Measurements from ENCODE around the gene MARCHF3.

The MARCHF3 gene

DNA sequence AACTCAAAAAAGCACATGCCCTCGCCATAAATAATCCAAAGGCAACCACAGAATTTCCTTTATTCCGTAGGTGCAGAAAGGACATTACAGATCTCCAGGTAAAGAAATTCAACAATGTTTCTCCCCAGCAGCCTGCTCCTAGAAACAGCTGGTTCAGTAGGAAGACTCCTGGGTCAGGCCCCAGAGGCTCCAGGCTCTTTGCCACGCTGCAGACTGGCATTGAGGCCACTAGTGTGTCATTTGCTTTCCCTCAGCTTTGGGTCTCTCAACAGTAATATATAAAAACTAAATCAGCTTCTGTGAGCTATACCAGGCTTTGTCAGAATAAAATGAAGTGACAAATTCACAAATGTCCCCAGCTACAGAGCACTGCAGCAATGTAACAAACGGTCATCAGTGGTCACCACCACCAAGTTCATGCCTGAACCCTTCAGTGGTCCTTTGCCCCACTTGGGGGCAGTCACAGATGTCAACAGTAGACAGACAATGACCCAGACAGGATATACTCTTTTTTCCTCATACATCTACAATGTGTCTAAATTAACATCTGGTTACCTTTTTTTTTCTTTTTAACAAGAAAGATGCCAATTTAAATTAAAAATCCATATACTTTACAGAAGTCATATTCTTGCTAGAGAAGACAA, 93.5 kb downstream of the MARCHF3 start:
- Histone ChIP-seq H3K36me3 (ENCODE audit: control insufficient read depth, insufficient read depth, low read length) (no peaks in the 10 kb centered on the region), H3K27me3 (replicated peaks; ENCODE audit: control insufficient read depth, insufficient read depth, low read length) (no peaks in the 10 kb centered on the region), H3K4me3 (replicated peaks; ENCODE audit: low read depth, low read length) (no peak overlapping the region)
- TF ChIP-seq, protein P1, sequence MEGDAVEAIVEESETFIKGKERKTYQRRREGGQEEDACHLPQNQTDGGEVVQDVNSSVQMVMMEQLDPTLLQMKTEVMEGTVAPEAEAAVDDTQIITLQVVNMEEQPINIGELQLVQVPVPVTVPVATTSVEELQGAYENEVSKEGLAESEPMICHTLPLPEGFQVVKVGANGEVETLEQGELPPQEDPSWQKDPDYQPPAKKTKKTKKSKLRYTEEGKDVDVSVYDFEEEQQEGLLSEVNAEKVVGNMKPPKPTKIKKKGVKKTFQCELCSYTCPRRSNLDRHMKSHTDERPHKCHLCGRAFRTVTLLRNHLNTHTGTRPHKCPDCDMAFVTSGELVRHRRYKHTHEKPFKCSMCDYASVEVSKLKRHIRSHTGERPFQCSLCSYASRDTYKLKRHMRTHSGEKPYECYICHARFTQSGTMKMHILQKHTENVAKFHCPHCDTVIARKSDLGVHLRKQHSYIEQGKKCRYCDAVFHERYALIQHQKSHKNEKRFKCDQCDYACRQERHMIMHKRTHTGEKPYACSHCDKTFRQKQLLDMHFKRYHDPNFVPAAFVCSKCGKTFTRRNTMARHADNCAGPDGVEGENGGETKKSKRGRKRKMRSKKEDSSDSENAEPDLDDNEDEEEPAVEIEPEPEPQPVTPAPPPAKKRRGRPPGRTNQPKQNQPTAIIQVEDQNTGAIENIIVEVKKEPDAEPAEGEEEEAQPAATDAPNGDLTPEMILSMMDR (IDR thresholded peaks at IDR 0.05; ENCODE audit: insufficient read depth, low read length, poor library complexity, severe bottlenecking): no peak
- no peak for DNase-seq (ENCODE audit: extremely low read depth, insufficient read length)

GRCh38 chr5:126931963-126932660, 98.2 kb downstream of the MARCHF3 start:
- no peak overlapping the region for H3K4me3 ChIP-seq (replicated peaks; ENCODE audit: low read depth, low read length)
- H3K36me3 ChIP-seq (ENCODE audit: control insufficient read depth, insufficient read depth, low read length): no peaks in the 10 kb centered on the region
- TF ChIP-seq, protein P1 (IDR thresholded peaks at IDR 0.05; ENCODE audit: insufficient read depth, low read length, poor library complexity, severe bottlenecking): no peak
- DNase-seq (ENCODE audit: extremely low read depth, insufficient read length): no peak
- no peaks in the 10 kb centered on the region for H3K27me3 ChIP-seq (replicated peaks; ENCODE audit: control insufficient read depth, insufficient read depth, low read length)

DNA sequence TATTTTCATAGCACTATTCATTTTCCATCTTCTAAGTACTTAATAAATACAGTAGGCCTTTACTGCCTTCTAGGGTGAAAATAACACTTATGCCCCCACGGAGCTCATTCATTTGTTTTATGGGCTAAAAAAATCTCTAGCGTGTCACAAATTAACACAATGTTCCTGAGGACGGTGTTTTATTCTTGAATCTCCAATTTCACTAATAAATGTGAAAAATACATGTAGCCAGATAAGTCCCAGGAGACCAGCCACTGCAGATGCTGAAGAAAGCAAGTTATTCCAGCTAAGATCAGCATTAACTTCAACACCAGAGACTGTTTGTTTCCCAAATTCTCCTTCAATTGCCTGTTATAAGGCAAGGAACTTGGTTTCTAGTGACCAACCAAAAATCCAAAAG, 102.3 kb downstream of the MARCHF3 start:
- no peak for DNase-seq (ENCODE audit: extremely low read depth, insufficient read length)
- H3K36me3 ChIP-seq (ENCODE audit: control insufficient read depth, insufficient read depth, low read length): no peaks in the 10 kb centered on the region
- H3K4me3 ChIP-seq (replicated peaks; ENCODE audit: low read depth, low read length): no peak overlapping the region
- TF ChIP-seq, protein P1 (IDR thresholded peaks at IDR 0.05; ENCODE audit: insufficient read depth, low read length, poor library complexity, severe bottlenecking): no peak
- H3K27me3 ChIP-seq (replicated peaks; ENCODE audit: control insufficient read depth, insufficient read depth, low read length): no peaks in the 10 kb centered on the region

DNA sequence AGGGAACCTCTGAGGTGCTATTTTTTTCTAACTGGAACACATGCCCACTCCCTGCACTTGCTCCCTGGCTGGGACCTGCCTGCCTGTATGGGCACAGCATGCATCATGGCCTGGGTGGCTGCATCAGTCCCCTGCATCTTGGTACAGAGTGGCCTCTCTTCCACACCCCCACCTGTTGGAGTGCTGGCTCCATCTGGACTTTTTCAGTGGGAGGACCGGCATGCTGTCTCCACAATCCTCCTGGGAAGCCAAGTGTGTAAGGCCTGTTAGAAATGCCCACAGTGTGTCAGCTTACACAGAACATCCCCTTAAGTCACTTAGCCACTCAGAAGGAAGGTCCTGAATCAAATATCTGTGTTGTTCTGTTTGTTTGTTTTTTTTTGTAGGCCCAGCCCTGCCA, 102.9 kb downstream of the MARCHF3 start:
- DNase-seq (ENCODE audit: extremely low read depth, insufficient read length): no peak
- no peaks in the 10 kb centered on the region for H3K27me3 ChIP-seq (replicated peaks; ENCODE audit: control insufficient read depth, insufficient read depth, low read length)
- no peak overlapping the region for H3K4me3 ChIP-seq (replicated peaks; ENCODE audit: low read depth, low read length)
- TF ChIP-seq, protein P1 (IDR thresholded peaks at IDR 0.05; ENCODE audit: insufficient read depth, low read length, poor library complexity, severe bottlenecking): no peak
- no peaks in the 10 kb centered on the region for H3K36me3 ChIP-seq (ENCODE audit: control insufficient read depth, insufficient read depth, low read length)

DNA sequence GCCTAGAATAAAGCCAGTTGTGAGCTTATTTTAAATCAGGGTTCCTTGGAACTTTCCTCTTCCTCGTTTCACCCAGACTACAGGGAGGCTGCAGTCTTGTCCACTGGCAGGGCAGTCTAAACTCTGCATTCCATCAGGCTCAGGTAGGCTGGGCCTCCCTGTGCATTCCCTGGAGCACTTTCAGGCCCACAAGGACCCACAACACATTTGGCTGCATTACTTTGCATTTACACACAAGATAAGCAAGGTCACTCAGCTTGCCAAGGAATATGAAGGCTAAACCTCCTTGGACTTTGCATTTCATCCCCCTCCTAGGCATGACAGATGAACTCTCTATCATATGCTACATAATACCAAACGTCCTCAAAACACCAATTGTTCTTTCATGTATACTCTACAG, 104.2 kb downstream of the MARCHF3 start:
- Histone ChIP-seq H3K36me3 (ENCODE audit: control insufficient read depth, insufficient read depth, low read length) (no peaks in the 10 kb centered on the region), H3K27me3 (replicated peaks; ENCODE audit: control insufficient read depth, insufficient read depth, low read length) (no peaks in the 10 kb centered on the region), H3K4me3 (replicated peaks; ENCODE audit: low read depth, low read length) (no peak overlapping the region)
- no peak for DNase-seq (ENCODE audit: extremely low read depth, insufficient read length)
- TF ChIP-seq, protein P1 (IDR thresholded peaks at IDR 0.05; ENCODE audit: insufficient read depth, low read length, poor library complexity, severe bottlenecking): no peak

Data from GM06990 (cell line).